ENCODE results near the gene SPATA24. TPM values are rescaled to one million over a fixed set of nuclear protein-coding genes. Genes with fewer than 3 reads are reported as not detected.

Gene SPATA24
- total RNA-seq, 1 experiment from 2014 or later, result 3.1 TPM

DNA sequence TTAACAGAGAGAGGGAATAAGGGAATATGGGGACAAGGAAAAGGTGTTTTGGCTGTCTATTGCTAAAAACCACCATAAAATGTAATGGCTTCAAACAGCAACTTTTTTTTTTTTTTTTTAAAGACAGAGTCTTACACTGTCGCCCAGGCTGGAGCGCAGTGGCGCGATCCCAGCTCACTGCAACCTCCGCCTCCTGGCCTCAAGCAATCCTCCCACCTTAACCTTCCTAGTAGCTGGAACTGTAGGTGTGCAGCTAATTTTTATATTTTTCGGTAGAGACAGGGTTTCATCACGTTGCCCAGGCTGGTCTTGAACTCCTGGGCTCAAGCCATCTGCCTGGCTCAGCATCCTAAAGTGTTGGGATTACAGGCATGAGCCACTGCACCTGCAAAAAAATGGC, 4.3 kb upstream of the SPATA24 start:
- Histone ChIP-seq H3K27me3 (ENCODE audit: insufficient read depth, low read length) (no peaks in the 10 kb centered on the region), H3K36me3 (ENCODE audit: control insufficient read depth in 1 of 2, insufficient read depth in 2 of 2, low read length in 2 of 2) (no peaks in the 10 kb centered on the region), H3K9ac (ENCODE audit: low read length) (no peak overlapping the region), H3K9me2 (ENCODE audit: insufficient read depth) (no peaks in the 10 kb centered on the region), H3K27ac (ENCODE audit: low read depth, low read length) (no peak overlapping the region), H3K79me2 (ENCODE audit: insufficient read depth, low read length) (no peaks in the 10 kb centered on the region), H4K20me1 (ENCODE audit: insufficient read depth) (no peaks in the 10 kb centered on the region), H3K4me2 (ENCODE audit: low read length) (no peak overlapping the region), H3K4me1 (ENCODE audit: control insufficient read depth in 1 of 2, insufficient read depth in 2 of 2, low read length in 2 of 2) (peaks cover 8 to 14% of the 10 kb centered on the region in 2 experiments), H3K9me3 (ENCODE audit: control insufficient read depth in 1 of 2, insufficient read depth in 1 of 2, low read depth in 1 of 2, low read length in 2 of 2) (no peaks in the 10 kb centered on the region), H3K4me3 (replicated peaks in 1 of 2; ENCODE audit: low read depth in 1 of 2, low read length in 2 of 2) (no peak overlapping the region), H2AFZ (ENCODE audit: low read depth, low read length, poor library complexity, severe bottlenecking) (no peak overlapping the region)
- intact Hi-C loops (cut with micrococcal nuclease), result no loop called here
- ChIA-PET RAD21 (ENCODE audit: low non-redundant PET in 1 of 2, low total read pairs in 2 of 2, uncharacterized antibody in 2 of 2, unreplicated experiment in 2 of 2) (no interaction called here), CTCF (no interaction called here), POLR2A (no interaction called here)
- TF ChIP-seq SIN3A (IDR thresholded peaks at IDR 0.05; ENCODE audit: low read depth) (no peak), POLR2A (IDR thresholded peaks at IDR 0.05; ENCODE audit: borderline replicate concordance, extremely low read depth, insufficient read depth, insufficient read length) (no peak), ZNF274 (IDR thresholded peaks at IDR 0.05; ENCODE audit: low read depth, low read length) (no peak), ZFX (IDR thresholded peaks at IDR 0.05) (no peak), EZH2phosphoT487 (IDR thresholded peaks at IDR 0.05; ENCODE audit: borderline replicate concordance) (no peak), FOSL1 (IDR thresholded peaks at IDR 0.05; ENCODE audit: low read depth) (no peak), POLR2AphosphoS5 (IDR thresholded peaks at IDR 0.05; ENCODE audit: low read depth, low read length) (no peak), ELF1 (IDR thresholded peaks at IDR 0.05; ENCODE audit: borderline replicate concordance, low read depth) (no peak), YY1 (IDR thresholded peaks at IDR 0.05; ENCODE audit: extremely low read depth, insufficient replicate concordance, low read depth, low read length) (no peak), EGR1 (IDR thresholded peaks at IDR 0.05; ENCODE audit: low read depth) (no peak), JUND (IDR thresholded peaks at IDR 0.05) (no peak), SP1 (IDR thresholded peaks at IDR 0.05; ENCODE audit: low read depth) (no peak)
- TF ChIP-seq, protein P1, sequence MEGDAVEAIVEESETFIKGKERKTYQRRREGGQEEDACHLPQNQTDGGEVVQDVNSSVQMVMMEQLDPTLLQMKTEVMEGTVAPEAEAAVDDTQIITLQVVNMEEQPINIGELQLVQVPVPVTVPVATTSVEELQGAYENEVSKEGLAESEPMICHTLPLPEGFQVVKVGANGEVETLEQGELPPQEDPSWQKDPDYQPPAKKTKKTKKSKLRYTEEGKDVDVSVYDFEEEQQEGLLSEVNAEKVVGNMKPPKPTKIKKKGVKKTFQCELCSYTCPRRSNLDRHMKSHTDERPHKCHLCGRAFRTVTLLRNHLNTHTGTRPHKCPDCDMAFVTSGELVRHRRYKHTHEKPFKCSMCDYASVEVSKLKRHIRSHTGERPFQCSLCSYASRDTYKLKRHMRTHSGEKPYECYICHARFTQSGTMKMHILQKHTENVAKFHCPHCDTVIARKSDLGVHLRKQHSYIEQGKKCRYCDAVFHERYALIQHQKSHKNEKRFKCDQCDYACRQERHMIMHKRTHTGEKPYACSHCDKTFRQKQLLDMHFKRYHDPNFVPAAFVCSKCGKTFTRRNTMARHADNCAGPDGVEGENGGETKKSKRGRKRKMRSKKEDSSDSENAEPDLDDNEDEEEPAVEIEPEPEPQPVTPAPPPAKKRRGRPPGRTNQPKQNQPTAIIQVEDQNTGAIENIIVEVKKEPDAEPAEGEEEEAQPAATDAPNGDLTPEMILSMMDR (IDR thresholded peaks at IDR 0.05 in 2 of 3, conservative IDR thresholded peaks at IDR 0.05 in 1 of 3; ENCODE audit: borderline replicate concordance in 1 of 3, insufficient read depth in 1 of 3, low read depth in 2 of 3, low read length in 2 of 3), result no peak
- BruUV-seq (replicated peaks), result no TSS peak
- ATAC-seq (no peak), DNase-seq (ENCODE audit: low read depth, low spot score) (no peak)
